Activated CD8-positive, alpha-beta T cell treated with anti-CD3 and anti-CD28 coated beads for 36 hours (primary cell): ENCODE results near the gene FAM149B1. TPM values are rescaled to one million over a fixed set of nuclear protein-coding genes. Genes with fewer than 3 reads are reported as not detected.

Experiments
- ATAC-seq: fragments of 200-7000 bp; cut with Tn5 transposase; one replicate; pipeline ENCODE4 v1.10.0; 2021; ENCODE audit warnings: mild to moderate bottlenecking, moderate library complexity
- CTCF ChIA-PET: fragments of 350-600 bp; sonication (Branson Sonifier 250); formaldehyde crosslinking; loops from one replicate; lab custom pipeline; 2021; ENCODE audit warnings: antibody characterized with exemption; lab: Charles Lee
- POLR2A ChIA-PET: fragments of 350-600 bp; sonication (Branson Sonifier 250); formaldehyde crosslinking; loops from one replicate; lab custom pipeline; 2021; ENCODE audit warnings: antibody characterized with exemption; lab: Charles Lee
- DNase-seq: peaks from one replicate; pipeline ENCODE4 v3.0.0-alpha.2; 2020
- H3K27ac Mint-ChIP-seq: one replicate; pipeline ENCODE4 v1.8.0; 2021; ENCODE audit warnings: mild to moderate bottlenecking, mixed read lengths
- H3K27me3 Mint-ChIP-seq: one replicate; pipeline ENCODE4 v1.8.0; 2021; ENCODE audit warnings: mixed read lengths
- H3K36me3 Mint-ChIP-seq: one replicate; pipeline ENCODE4 v1.8.0; 2021; ENCODE audit warnings: low read depth, mixed read lengths
- H3K4me1 Mint-ChIP-seq: one replicate; pipeline ENCODE4 v1.8.0; 2021; ENCODE audit warnings: low read depth, mixed read lengths
- H3K4me3 Mint-ChIP-seq: one replicate; pipeline ENCODE4 v1.8.0; 2021; ENCODE audit warnings: mild to moderate bottlenecking, moderate library complexity, mixed read lengths
- H3K9me3 Mint-ChIP-seq: one replicate; pipeline ENCODE4 v1.8.0; 2021; ENCODE audit warnings: mixed read lengths
- intact Hi-C: fragments of 100-400 bp; cut with micrococcal nuclease; formaldehyde crosslinking; loops from one replicate; pipeline ENCODE4 v1.10.0; 2022
- total RNA-seq, 2 experiments: library from RNA; stranded (reverse); gene quantifications; one replicate each; pipeline ENCODE4 v1.2.3, GENCODE V29; 2021
- TF ChIP-seq, protein P1 (sequence below): fragments of 200-600 bp; IDR thresholded peaks from one replicate; pipeline ENCODE4 v1.8.0; 2022; ENCODE audit warnings: antibody characterized with exemption, mild to moderate bottlenecking

Gene FAM149B1
- total RNA-seq, 2 experiments from 2014 or later, result 13.0 to 13.3 TPM

DNA sequence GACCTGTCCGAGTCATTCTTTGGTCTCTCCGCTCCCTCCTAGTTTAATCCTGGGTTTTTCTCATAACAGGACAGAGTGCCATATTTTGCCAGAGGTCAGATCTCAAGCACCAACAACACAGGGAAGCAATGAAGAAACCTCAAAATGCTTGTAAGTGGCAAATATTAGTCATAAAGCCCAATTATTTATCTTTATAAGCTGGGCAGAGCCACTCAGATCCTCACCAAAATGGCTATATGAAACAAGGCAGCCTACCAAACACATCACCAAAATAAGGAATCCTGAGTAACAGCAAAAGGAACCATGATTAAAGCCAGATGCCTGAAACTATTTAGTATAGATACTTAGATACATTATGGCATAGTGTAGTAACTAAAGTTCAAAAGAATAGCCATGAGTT lies 4.8 kb upstream of the FAM149B1 start:
- ATAC-seq (no peak), DNase-seq (no peak)
- TF ChIP-seq, protein P1, sequence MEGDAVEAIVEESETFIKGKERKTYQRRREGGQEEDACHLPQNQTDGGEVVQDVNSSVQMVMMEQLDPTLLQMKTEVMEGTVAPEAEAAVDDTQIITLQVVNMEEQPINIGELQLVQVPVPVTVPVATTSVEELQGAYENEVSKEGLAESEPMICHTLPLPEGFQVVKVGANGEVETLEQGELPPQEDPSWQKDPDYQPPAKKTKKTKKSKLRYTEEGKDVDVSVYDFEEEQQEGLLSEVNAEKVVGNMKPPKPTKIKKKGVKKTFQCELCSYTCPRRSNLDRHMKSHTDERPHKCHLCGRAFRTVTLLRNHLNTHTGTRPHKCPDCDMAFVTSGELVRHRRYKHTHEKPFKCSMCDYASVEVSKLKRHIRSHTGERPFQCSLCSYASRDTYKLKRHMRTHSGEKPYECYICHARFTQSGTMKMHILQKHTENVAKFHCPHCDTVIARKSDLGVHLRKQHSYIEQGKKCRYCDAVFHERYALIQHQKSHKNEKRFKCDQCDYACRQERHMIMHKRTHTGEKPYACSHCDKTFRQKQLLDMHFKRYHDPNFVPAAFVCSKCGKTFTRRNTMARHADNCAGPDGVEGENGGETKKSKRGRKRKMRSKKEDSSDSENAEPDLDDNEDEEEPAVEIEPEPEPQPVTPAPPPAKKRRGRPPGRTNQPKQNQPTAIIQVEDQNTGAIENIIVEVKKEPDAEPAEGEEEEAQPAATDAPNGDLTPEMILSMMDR, result no peak
- Mint-ChIP-seq H3K4me3 (no peak overlapping the region), H3K4me1 (peaks cover 58% of the 10 kb centered on the region), H3K27ac (peak overlapping the region; percentile 31), H3K9me3 (no peaks in the 10 kb centered on the region), H3K36me3 (peaks cover 49% of the 10 kb centered on the region), H3K27me3 (no peaks in the 10 kb centered on the region)
- intact Hi-C loops, result no loop called here
- CTCF ChIA-PET, result no interaction called here
- POLR2A ChIA-PET, result interaction anchor here (0.5 to 1.1 kb wide), 2 partner anchors 83 to 742 kb away, joined by 3 to 4 read pairs; no protein-coding TSS in a partner anchor

DNA sequence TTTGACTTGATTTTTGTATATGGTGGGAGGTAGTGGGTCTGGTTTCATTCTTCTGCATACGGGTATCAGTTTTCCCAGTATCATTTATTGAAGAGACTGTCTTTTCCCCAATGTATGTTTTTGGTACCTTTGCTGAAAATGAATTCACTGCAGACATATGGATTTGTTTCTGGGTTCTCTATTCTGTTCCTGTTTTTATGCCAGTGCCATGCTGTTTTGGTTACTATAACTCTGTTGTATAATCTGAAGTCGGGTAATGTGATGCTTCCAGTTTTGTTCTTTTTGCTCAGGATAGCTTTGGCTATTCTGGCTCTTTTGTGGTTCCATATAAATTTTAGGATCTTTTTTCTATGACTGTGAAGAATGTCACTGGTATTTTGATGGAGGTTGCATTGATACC lies 947 bp upstream of the FAM149B1 start:
- Mint-ChIP-seq H3K27me3 (no peaks in the 10 kb centered on the region), H3K27ac (peak overlapping the region; percentile 100), H3K4me3 (peak overlapping the region; percentile 98), H3K9me3 (no peaks in the 10 kb centered on the region), H3K4me1 (peaks cover 42% of the 10 kb centered on the region), H3K36me3 (peaks cover 30% of the 10 kb centered on the region)
- DNase-seq, result no peak
- ChIA-PET CTCF (no interaction called here), POLR2A (interaction anchor here (0.9 to 2.3 kb wide), 2 partner anchors 9 to 71 kb away, joined by 3 to 13 read pairs; partner anchors contain the start of gene P4HA1)
- TF ChIP-seq, protein P1, result no peak
- intact Hi-C loops, result no loop called here
- ATAC-seq, result no peak

DNA sequence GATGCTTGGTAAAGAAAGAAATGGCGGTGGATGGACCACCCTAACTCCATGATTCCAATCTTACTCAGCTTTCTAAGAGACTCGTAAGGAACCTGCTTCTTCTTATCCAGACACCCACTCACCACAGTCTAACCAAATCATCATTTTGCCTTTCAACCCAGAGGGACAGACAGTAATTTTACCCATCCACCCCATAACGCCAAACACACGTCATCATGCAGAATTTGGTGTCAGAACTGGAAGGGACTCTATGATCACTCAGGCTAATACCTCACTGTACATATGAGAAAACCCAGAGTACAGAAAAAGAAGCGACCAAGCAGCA lies 499 bp upstream of the FAM149B1 start:
- H3K4me3 Mint-ChIP-seq, result peak overlapping the region; percentile 98
- peak; percentile 49 for DNase-seq
- POLR2A ChIA-PET, result interaction anchor here (1.0 to 2.3 kb wide), 3 partner anchors 72 to 104 kb away, joined by 4 to 13 read pairs (median 7); partner anchors contain the start of genes MRPS16 and P4HA1
- intact Hi-C loops, result no loop called here
- CTCF ChIA-PET, result interaction anchor here (1.5 kb wide), 1 partner anchor 12 kb away, joined by 5 read pairs; no protein-coding TSS in a partner anchor
- peaks cover 27% of the 10 kb centered on the region for H3K36me3 Mint-ChIP-seq
- H3K9me3 Mint-ChIP-seq, result no peaks in the 10 kb centered on the region
- ATAC-seq, result no peak
- peaks cover 38% of the 10 kb centered on the region for H3K4me1 Mint-ChIP-seq
- H3K27ac Mint-ChIP-seq, result peak overlapping the region; percentile 100
- no peaks in the 10 kb centered on the region for H3K27me3 Mint-ChIP-seq
- TF ChIP-seq, protein P1, result no peak

DNA sequence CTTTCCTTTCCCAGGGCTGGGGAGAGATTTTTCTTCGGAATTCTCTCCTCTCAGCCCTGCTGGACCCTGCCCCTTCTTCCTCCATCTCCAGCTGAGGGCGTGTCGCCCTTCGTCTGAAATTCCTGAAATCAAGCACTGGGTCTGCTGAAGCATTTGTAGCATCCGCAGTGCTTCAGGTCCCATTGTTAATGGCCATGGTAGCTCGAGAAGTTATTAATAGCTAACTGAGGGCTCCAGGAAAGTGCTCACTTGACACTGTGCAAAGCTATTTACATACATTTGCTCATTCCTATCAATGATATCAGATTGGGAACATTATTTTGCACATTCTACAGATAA lies 515 bp downstream of the FAM149B1 start:
- ChIA-PET POLR2A (interaction anchor here (0.7 to 2.3 kb wide), 4 partner anchors 31 to 84 kb away, joined by 5 to 13 read pairs (median 8); partner anchors contain the start of genes DNAJC9, MRPS16 and P4HA1), CTCF (interaction anchor here (1.0 to 1.5 kb wide), 5 partner anchors 9 to 86 kb away, joined by 3 to 20 read pairs (median 4); no protein-coding TSS in a partner anchor)
- peak overlapping the region; percentile 91 for H3K27ac Mint-ChIP-seq
- intact Hi-C loops, result no loop called here
- no peaks in the 10 kb centered on the region for H3K9me3 Mint-ChIP-seq
- H3K27me3 Mint-ChIP-seq, result no peaks in the 10 kb centered on the region
- peak overlapping the region; percentile 98 for H3K4me3 Mint-ChIP-seq
- TF ChIP-seq, protein P1, result peak; percentile 3
- H3K36me3 Mint-ChIP-seq, result peaks cover 23% of the 10 kb centered on the region
- DNase-seq, result no peak
- H3K4me1 Mint-ChIP-seq, result peaks cover 34% of the 10 kb centered on the region
- no peak for ATAC-seq

DNA sequence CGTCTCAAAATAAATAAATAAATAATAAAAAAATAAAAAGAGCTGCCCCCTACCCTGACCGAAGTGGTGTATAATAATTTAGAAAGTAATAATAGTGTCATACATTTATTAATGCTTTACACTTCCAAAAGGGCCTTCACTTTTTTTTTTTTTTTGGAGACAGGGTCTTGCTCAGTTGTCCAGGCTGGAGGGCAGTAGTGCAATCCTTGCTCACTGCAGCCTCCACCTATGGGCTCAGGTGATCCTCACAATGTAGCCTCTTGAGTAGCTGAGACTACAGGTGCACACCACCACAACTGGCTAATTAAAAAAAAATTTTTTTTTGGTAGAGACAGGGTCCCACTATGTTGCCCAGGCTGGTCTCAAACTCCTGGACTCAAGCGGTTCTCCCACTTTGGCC lies 1.4 kb downstream of the FAM149B1 start:
- Mint-ChIP-seq H3K4me1 (peaks cover 29% of the 10 kb centered on the region), H3K27me3 (no peaks in the 10 kb centered on the region), H3K27ac (no peak overlapping the region), H3K36me3 (peaks cover 19% of the 10 kb centered on the region), H3K9me3 (no peaks in the 10 kb centered on the region), H3K4me3 (peak overlapping the region; percentile 98)
- ChIA-PET POLR2A (interaction anchor here (0.6 to 1.9 kb wide), 2 partner anchors 78 to 821 kb away, joined by 3 to 8 read pairs; partner anchors contain the start of gene DNAJC9), CTCF (interaction anchor here (1.3 to 2.3 kb wide), 7 partner anchors 10 to 85 kb away, joined by 3 to 21 read pairs (median 5); partner anchors contain the start of genes NUDT13 and P4HA1)
- intact Hi-C loops, result no loop called here
- DNase-seq (no peak), ATAC-seq (no peak)
- TF ChIP-seq, protein P1, result no peak
